Loucy (cell line): ENCODE measurements around the gene CELSR1.

Source experiments
- CTCF ChIP-seq: fragments of 200-600 bp; sonication (generic); conservative IDR thresholded peaks from 2 replicates; pipeline ENCODE4 v1.5.1; 2014; ENCODE audit warnings: mild to moderate bottlenecking, antibody characterized with exemption, low read length
- EZH2phosphoT487 ChIP-seq: fragments of 200-600 bp; IDR thresholded peaks from 2 replicates; pipeline ENCODE4 v1.6.1; 2018; ENCODE audit warnings: antibody characterized with exemption, mild to moderate bottlenecking, moderate library complexity, borderline replicate concordance

GRCh38 chr22:46446799-46447198, 90.6 kb downstream of the CELSR1 start:
- TF ChIP-seq CTCF: no peak
- no peak for TF ChIP-seq EZH2phosphoT487
